Cardiac septum (tissue), 1 donor: Measurements from ENCODE around the gene ETV1. TPM values are rescaled to one million over a fixed set of nuclear protein-coding genes. Genes with fewer than 3 reads are reported as not detected.

Experiments used
- DNase-seq: peaks from one replicate; pipeline ENCODE4 v3.0.0-alpha.2; 2020; ENCODE audit warnings: low spot score
- intact Hi-C: fragments of 100-400 bp; cut with DNase I; formaldehyde crosslinking; loops from one replicate; pipeline ENCODE4 v1.14.0; 2022
- total RNA-seq: library from RNA; stranded (reverse); fragmentation: NEBNext Ultra II Directional; extraction: Animal tissue kit (Norgen Biotek cat#: 25700); gene quantifications from one replicate; pipeline ENCODE4 v1.2.1, GENCODE V29; 2021
- donor health status: DM: no; HTN: no; CAD: no.

Gene ETV1
- total RNA-seq, 1 donor from 2014 or later = 165 TPM

DNA sequence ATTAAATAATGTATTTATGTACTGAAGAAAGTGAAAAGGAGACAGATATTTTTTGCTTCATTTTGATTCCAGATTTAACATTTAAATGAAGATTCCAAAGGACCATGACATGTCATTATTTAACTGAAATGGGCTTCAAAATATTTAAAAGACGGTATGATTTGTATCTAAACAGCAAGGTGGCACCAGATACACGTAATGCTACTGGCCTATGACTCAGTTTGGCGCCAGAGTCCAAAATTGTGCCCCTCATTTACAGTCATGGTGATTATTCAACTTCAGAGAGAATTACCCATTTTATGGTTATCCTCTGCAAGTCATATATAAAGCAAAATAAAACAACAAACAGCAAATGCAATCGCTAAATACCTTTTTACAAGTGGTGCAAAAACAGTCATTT, 94.5 kb downstream of the ETV1 start:
- intact Hi-C loops = no loop called here
- no peak for DNase-seq

DNA sequence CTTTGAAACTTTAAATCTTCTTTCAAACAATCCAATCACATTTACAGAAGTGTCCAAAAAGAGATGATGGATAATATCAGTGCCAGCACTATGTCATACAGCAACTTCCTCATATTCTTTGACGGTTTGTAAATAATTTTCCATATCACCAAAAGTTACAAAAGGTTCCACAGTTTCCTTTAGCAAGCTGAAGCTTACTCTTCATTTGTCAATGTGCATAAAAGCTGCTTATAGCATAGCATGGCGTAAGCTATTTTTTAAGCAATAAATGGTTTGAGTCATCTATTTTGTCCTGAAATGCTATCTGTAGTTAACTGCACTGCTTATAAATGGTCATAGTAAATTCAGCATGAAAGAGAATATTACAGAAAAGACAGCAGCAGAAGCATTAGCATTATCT, 95.1 kb downstream of the ETV1 start:
- intact Hi-C loops = no loop called here
- no peak for DNase-seq

DNA sequence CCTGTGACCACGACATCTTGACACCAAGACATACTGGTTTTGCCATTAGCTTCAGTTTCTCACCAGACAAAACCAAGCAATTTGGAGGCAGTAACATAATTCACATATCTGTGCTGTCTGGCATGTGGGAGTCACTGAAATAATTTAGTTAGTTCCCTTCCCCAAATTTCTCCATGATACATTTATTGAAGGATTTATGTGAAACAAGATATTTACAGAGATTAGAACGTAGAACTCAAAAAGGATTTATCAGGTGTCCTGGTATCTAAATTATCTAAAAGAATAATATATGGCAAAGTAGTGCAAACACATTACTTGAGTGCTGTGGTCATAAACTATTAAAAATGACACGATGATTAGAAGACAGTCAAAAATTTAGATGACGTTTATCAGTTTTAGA, 98.7 kb downstream of the ETV1 start:
- DNase-seq = no peak
- intact Hi-C loops = no loop called here

DNA sequence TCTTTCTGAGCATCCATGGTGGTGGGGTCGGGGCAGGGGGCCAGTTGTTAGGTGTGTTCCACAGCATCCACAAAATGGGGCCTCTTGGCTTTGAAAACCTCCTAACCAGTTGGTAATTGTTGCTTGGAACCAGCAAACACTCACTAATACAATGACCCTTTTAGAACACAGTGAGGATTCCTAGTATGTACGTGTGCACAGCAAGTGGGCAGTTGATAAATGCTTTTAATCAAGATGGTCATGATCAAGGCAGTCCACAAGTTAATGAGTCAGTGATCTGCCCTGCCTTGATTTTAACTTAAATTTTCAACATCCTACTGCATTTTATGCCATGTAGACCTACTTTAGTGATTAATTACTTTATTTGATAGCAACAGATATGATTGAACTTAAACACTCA, 103.1 kb downstream of the ETV1 start:
- intact Hi-C loops = no loop called here
- no peak for DNase-seq

DNA sequence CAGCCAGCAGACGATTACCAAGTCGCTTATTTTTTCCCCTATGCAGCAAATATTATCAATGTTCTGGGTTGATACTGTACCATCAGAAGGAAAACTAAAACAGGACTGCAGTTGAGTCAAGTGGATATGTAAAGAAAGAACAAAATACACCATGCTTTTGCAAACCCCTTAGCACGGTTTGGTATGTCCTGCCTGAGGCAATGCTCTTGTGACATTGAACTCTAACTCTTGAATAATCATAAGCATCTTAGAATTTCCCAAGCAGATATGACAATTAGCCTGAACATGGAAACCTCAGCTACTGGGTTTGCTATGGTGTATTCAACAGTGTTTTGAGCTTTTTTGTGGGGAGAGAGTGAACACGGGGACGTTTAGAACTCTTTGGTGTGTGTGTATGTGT, 107.4 kb downstream of the ETV1 start:
- intact Hi-C loops = no loop called here
- DNase-seq = no peak

DNA sequence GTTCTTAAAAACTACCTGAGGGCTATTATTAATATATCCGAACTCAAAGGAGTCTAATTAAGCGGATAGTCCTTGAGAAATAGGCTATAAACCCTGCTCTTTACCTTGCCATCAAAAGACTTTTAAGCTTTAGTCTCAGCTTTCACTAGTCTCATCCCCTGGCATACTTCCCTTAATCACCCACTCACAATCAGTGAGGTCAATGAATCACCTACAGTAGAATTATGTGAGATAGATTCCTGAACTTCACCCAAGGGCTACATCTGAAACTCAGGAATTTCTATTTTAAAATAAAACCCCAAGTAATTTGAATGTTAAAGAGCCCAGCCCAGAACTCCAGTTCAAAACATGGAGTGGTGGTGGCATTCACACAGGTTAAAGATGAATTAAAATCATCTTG, 108.7 kb downstream of the ETV1 start:
- no peak for DNase-seq
- intact Hi-C loops = no loop called here

DNA sequence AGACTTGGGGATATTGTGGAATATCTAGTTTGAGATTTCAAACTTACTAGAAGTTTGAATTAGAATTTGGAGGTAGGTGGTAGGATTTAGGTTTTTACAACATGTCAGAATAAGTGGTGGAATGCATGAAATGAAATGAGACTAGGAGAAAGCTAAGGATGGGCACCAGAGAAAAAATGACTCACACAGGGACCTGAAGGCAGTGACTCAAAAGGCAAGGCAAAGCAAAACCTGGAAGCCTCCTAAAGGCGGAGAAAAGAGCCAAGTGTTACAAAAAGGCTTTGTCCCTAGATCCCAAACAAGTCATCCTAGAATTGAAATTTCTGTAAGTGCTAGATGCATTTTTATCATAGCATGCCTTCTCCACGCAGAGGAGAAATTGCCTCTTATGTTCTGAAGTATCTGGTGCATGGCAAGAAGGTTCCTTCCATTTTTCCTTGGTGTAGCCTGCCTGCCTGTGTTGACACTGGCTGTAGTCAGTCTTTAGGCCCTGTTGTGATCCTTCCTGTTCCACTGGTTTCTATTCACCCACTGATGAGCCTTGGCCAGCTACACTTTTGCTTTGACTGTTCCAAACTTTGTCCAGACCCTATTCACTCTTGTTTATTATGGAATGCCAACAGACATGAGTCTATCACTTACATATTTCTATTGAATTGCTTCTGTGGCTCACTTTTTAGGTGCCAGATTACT, 109.3 kb downstream of the ETV1 start:
- intact Hi-C loops = no loop called here
- DNase-seq = no peak

DNA sequence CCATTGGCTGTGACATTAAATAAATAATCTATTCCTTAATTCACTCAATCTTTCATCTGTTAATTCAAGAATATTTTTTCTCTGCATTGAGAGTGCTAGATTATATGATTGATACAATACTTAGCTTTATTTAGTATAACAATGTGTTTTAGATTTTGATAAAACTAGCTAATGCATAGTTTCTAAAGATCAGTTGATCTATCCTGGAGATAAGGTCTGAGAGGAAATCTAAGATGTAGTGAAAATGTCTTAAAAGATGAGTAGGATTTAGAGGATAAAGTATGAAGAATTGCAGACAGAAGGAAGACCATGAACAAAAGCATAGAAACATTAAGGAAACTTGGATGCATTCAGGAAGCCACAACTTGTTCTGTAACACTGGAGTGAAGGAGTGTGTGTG, 110.3 kb downstream of the ETV1 start:
- intact Hi-C loops = no loop called here
- no peak for DNase-seq

DNA sequence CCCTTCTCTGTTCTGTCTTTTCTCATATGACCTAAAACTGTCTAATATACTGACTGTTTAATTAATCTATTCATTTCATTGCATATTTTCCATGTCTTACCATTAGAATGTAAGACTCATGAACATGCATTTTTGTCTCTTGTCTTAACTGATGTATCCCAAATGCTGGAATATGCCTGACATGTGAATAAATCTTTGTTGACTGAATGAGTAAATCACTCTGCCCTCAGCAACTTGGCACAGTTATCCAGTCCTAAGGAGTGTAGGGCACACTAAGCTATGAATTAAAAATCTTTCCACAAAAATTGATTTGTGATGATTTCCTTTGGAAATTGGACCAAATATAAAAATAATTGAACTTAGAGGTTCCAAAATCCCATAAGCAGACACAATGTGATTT, 111.3 kb downstream of the ETV1 start:
- intact Hi-C loops = no loop called here

DNA sequence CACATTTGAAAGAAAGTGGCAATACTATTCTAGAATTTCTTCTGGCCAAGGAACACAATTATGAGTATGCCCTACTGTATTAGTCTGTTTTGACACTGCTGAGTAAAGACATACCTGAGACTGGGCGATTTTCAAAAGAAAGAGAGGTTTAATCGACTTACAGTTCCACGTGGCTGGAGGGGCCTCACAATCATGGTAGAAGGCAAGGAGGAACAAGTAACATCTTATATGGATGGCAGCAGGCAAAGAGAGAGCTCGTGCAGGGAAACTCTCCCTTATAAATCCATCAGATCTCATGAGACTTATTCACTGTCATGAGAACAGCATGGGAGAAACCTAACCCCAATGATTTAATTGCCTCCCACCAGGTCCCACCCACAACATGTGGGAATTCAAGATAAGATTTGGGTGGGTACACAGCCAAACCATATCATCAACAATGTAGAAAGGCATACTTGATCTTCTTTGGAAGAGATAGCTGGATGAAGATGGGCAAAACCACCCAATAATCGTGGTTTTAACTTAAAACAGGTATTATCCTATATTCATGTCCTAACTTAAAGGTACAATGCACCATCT, 113.9 kb downstream of the ETV1 start:
- DNase-seq = no peak
- intact Hi-C loops = no loop called here

More for the DNA sequence above, 111.3 kb downstream of the ETV1 start:
- no peak for DNase-seq

DNA sequence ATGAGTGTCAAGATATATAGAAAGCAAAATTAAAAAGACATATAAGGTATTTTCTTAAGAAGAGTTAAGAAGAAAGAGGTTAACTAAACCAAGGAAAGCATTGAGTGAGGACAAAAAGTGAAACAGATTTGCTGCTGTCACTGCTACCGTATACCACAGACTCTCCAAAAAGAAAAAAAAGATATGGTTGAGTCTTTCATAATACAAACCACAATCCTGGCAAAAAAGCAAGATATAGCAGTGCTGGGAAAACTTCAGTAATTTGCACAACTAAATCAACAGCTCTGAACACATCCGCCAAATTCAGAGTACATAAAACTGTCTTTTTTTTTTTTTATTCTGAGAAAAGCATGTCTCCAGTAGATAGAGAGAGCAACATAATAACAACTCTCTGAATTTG, 114.7 kb downstream of the ETV1 start:
- intact Hi-C loops = no loop called here
- no peak for DNase-seq

DNA sequence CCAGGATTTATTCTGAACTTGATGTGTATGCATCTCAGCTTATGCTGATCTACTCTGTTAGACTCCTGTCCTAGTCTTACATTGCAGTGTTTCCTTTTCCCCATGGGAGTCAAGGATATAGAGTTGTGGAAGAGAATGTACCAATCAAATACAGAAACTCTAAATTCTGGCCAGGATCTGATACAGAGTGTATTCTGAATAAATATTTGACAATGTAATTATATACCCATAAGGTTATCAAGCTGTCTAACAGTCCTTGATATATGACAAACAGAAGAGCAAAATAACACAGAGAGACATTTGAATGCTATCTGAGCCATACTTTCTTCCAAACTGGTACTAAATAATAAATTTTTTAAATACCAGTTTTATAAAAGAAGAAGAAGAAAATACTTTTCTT, 116.8 kb downstream of the ETV1 start:
- DNase-seq = no peak
- intact Hi-C loops = no loop called here

DNA sequence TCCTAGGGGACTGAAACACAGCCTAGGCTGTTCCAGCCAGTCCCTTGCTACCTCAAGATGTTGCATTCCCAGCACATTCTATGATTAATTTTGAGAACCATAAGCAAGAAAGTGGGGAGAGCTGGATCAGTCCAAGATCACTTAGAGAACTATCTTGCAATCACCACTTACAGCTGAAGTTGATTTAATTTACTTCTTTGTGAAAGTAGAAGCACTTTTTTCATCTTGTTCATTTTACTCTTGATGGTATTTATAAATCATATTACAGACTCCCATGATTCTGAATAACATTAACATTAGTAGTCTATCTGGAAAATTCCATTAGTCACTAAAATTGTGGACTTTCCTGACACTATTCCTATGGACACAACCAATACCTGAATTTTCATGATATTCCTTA, 118.5 kb downstream of the ETV1 start:
- DNase-seq = no peak
- intact Hi-C loops = no loop called here

DNA sequence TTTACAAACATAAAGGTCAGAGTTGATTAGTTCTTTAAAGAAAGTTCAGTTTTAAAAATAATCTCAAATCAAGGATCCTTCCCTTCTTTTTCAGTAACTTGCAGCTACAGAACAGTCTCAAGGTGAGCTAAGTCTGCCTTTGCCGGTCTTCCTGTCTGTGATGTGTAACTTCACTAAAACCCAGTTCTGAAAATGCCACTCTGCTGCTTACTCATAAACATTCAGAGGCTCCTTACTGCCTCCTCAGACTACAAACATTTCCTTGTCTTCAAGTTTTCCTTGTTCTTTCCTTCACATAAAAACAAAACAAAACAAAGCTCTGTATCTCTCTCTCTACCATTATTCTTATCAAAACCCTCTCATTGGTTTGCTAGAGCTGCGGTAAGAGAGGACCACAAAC, 128.7 kb downstream of the ETV1 start:
- intact Hi-C loops = no loop called here
- no peak for DNase-seq

DNA sequence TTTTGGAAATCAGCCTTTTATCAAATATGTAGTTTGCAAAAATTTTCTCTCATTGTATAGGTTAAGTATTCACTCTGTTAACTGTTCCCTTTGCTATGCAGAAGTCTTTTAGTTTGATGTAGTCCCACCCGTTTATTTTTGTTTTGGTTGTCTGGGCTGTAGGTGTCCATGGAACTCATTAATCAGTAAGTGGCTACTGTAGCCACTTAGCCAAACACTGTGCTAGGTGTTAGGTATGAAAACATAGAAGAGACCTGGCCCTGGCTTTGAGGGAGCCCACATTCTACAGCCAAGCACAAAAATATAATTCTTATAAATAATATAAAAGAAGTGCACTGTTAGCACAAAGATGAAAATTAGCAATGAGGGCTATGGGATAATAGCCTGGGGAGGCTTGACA, 133.5 kb downstream of the ETV1 start:
- intact Hi-C loops = no loop called here
- no peak for DNase-seq

DNA sequence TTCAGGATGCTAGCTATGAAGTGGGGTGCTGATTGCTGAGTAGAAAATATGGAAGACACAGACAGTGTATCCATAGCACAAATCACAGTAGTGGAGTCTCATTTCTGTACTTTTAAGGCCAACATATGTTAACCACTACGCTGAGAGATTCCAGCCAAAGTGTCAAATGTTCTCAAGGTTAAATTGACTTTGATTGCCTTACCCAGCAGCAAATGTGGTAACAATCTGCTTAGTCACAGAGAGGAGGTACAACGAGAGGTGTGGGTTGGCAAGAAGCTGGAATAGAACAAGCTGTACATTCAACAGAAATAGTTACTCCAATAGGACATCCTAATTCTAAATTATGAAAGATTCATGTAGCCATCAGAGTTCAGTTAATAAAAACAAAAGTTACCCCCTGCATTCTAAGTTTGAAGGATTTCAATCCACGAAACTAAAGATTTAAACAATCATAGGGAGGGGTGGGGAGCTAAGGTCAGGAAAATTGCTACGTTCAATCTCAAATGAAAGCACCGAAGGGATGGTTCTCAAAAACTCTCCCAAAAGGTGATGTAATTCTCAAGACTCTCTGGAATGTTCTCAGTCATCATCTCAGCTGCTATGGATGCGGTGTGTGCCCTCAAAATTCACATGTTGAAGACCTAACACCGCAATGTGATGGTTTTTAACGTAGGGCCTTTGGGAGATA, 137.0 kb downstream of the ETV1 start:
- no peak for DNase-seq
- intact Hi-C loops = no loop called here

DNA sequence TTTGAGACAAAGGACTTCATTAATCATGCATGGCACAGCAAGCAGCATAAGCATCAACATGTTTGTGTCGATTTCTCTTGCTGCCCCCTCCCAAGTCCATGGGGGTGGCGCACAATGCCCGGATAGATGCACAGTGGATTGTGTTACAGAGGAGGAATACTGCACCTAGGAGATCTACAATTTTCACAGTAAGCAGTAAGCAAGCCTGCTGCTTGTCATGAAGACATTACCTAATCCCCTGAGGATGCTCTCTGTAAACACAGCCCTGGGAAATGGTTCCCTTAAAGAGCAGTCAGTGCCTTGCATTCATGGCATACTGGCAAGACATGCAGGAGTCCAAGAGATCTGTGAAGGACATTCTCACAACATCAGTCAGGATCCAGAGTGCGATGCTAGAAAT, 137.7 kb downstream of the ETV1 start:
- intact Hi-C loops = no loop called here
- DNase-seq = no peak

DNA sequence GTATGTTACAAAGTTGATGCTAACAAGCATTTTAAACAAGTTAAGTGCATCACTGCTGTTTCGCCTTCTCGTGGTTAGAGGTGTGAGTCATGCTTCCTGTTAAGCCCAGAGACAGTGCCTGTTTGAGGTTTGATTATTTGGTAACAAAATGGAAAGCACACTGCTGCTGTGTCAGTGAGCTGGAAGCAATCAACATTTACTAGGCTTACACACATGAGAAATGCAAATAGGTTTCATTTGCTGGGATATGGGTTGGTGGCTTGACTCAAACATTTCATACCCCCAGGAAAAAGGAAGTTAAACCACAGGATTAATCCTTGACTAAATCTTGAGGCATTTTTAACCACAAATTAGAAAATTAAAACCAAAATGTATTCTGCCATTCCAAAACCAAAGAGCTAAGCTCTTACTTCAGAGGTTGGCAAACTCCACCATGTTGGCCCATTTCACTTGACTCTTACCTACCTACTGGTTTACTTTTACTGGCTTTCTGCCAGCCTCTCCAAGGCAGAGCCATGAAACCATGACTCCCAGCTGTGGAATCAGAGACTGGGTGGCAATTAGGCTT, 139.2 kb downstream of the ETV1 start:
- intact Hi-C loops = no loop called here
- DNase-seq = no peak

DNA sequence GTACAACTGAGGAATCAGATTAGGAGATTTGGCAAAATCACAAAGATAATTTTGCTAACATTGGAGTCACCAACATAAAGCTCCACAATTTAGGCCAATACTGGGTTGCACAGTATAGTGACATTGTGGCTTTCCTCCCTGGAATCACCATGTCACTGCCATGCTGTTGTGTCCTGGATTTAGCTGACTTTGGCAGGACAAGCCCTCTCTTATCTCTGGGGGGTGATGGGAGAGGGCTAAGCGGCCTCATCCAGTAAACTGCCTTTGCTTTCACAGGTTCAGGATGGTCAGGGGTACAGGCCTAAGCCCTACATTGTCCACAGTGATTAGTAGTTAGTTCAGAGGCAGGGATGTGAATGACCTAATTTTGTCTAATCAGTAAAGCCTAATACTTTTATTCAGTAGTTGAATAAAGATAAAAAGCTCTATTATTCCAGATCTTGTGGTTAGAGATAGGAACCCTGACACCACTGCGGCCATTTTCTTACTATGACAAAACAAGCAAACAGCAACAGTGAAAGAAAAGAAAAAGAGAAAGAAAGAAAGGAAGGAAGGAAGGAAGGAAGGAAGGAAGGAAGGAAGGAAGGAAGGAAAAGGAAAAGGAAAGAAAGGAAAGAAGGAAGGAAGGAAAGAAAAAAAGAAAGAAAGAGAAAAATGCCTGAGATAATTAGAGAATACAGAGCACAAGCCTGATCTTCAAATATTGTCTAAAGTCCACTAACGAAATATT, 140.1 kb downstream of the ETV1 start:
- no peak for DNase-seq
- intact Hi-C loops = no loop called here

DNA sequence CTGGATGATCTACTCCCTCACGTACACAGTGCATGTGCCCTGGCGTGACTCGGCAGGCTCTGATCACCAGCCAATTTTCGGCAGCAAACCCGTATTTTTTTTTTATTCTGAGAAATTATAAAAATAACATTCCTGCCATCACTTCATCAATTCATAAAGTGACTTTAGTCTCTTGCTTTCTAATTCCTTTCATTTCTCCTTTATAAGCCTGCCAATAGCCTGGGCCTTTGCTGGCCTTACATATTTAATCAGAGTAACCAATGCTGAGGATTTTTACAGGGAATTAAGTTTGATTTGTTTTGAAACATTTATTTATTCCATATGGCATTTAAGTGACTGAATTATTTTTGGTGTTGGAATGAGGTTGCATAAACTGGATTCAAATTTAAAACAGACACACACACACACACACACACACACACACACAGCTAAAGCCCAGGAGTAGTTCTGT, 140.8 kb downstream of the ETV1 start:
- intact Hi-C loops = no loop called here
- DNase-seq = no peak
